ENCODE measurements around the gene CRTC2. TPM values are rescaled to one million over a fixed set of nuclear protein-coding genes. Genes with fewer than 3 reads are reported as not detected.
"Not testable (repeated sequence)": the region's sequence is repeated elsewhere in the genome, so short reads cannot be mapped to it uniquely, and the experiment has no call there.

Gene CRTC2
- total RNA-seq = 40.9 and 41.9 TPM in 2 replicates
- long read RNA-seq = 0 reads

- H3K4me1 Mint-ChIP-seq (ENCODE audit: low read depth) = peaks cover 40% of the 10 kb centered on the region
- H3K9me3 Mint-ChIP-seq (ENCODE audit: low read depth) = no peaks in the 10 kb centered on the region
- H3K36me3 Mint-ChIP-seq (ENCODE audit: insufficient read depth) = peaks cover 10% of the 10 kb centered on the region
- no peak for TF ChIP-seq CTCF (IDR thresholded peaks at IDR 0.05; ENCODE audit: unreplicated experiment)
- no peaks in the 10 kb centered on the region for H3K27me3 Mint-ChIP-seq
- H3K4me3 Mint-ChIP-seq (ENCODE audit: low read depth) = peak within 1 kb of the TSS; percentile 99
- peak; percentile 94 for DNase-seq (ENCODE audit: low spot score, unreplicated experiment)
- H3K27ac Mint-ChIP-seq = peak within 1 kb of the TSS; percentile 99
These were observed at the start of gene CRTC2 for GRCh38 chr1:153958111-153958960. Gene CRTC2 (minus strand): TSS chr1:153958612. CDS start chr1:153958497, 115 bp downstream.

GRCh38 chr1:154006136-154006535 is 47.7 kb upstream of the CRTC2 start:
- Mint-ChIP-seq H3K27ac (no peak overlapping the region), H3K4me1 (ENCODE audit: low read depth) (peaks cover 7% of the 10 kb centered on the region), H3K9me3 (ENCODE audit: low read depth) (no peaks in the 10 kb centered on the region), H3K4me3 (ENCODE audit: low read depth) (no peak overlapping the region), H3K27me3 (no peaks in the 10 kb centered on the region), H3K36me3 (ENCODE audit: insufficient read depth) (no peaks in the 10 kb centered on the region)
- TF ChIP-seq CTCF (IDR thresholded peaks at IDR 0.05; ENCODE audit: unreplicated experiment) = no peak
- DNase-seq (ENCODE audit: low spot score, unreplicated experiment) = no peak

GRCh38 chr1:154000420-154000819 is 42.0 kb upstream of the CRTC2 start:
- peaks cover 4% of the 10 kb centered on the region for H3K9me3 Mint-ChIP-seq (ENCODE audit: low read depth)
- H3K4me3 Mint-ChIP-seq (ENCODE audit: low read depth) = no peak overlapping the region
- H3K27ac Mint-ChIP-seq = peak overlapping the region; percentile 95
- H3K27me3 Mint-ChIP-seq = no peaks in the 10 kb centered on the region
- no peak for DNase-seq (ENCODE audit: low spot score, unreplicated experiment)
- H3K4me1 Mint-ChIP-seq (ENCODE audit: low read depth) = peaks cover 9% of the 10 kb centered on the region
- peaks cover 5% of the 10 kb centered on the region for H3K36me3 Mint-ChIP-seq (ENCODE audit: insufficient read depth)
- no peak for TF ChIP-seq CTCF (IDR thresholded peaks at IDR 0.05; ENCODE audit: unreplicated experiment)

GRCh38 chr1:153996882-153997281 is 38.5 kb upstream of the CRTC2 start:
- H3K9me3 Mint-ChIP-seq (ENCODE audit: low read depth); H3K4me3 Mint-ChIP-seq (ENCODE audit: low read depth); H3K27ac Mint-ChIP-seq; H3K27me3 Mint-ChIP-seq; DNase-seq (ENCODE audit: low spot score, unreplicated experiment): not testable (repeated sequence)
- Mint-ChIP-seq H3K36me3 (ENCODE audit: insufficient read depth) (peaks cover 19% of the 10 kb centered on the region), H3K4me1 (ENCODE audit: low read depth) (peaks cover 15% of the 10 kb centered on the region)

GRCh38 chr1:153995640-153996039 is 37.2 kb upstream of the CRTC2 start:
- Mint-ChIP-seq H3K36me3 (ENCODE audit: insufficient read depth) (peaks cover 27% of the 10 kb centered on the region), H3K27me3 (no peaks in the 10 kb centered on the region), H3K4me3 (ENCODE audit: low read depth) (no peak overlapping the region), H3K4me1 (ENCODE audit: low read depth) (peaks cover 17% of the 10 kb centered on the region), H3K9me3 (ENCODE audit: low read depth) (peaks cover 4% of the 10 kb centered on the region), H3K27ac (peak overlapping the region; percentile 64)
- DNase-seq (ENCODE audit: low spot score, unreplicated experiment) = no peak
- no peak for TF ChIP-seq CTCF (IDR thresholded peaks at IDR 0.05; ENCODE audit: unreplicated experiment)

- no peak overlapping the region for H3K4me3 Mint-ChIP-seq (ENCODE audit: low read depth)
- H3K27me3 Mint-ChIP-seq = no peaks in the 10 kb centered on the region
- peaks cover 4% of the 10 kb centered on the region for H3K9me3 Mint-ChIP-seq (ENCODE audit: low read depth)
- DNase-seq (ENCODE audit: low spot score, unreplicated experiment) = no peak
- H3K36me3 Mint-ChIP-seq (ENCODE audit: insufficient read depth) = peaks cover 27% of the 10 kb centered on the region
- peak overlapping the region; percentile 23 for H3K27ac Mint-ChIP-seq
- H3K4me1 Mint-ChIP-seq (ENCODE audit: low read depth) = peaks cover 17% of the 10 kb centered on the region
- TF ChIP-seq CTCF (IDR thresholded peaks at IDR 0.05; ENCODE audit: unreplicated experiment) = no peak
These were observed 36.8 kb upstream of the CRTC2 start for GRCh38 chr1:153995202-153995601.
